RWPE2 (cell line): ENCODE measurements around the gene MRGPRF.

ENCODE experiments used
- ATAC-seq: fragments of 200-7000 bp; cut with Tn5 transposase; 3 replicates; pipeline ENCODE4 v1.9.1; 2021; ENCODE audit warnings: low read depth
- DNase-seq: peaks from one replicate; pipeline ENCODE4 v3.0.0-alpha.2; 2020; ENCODE audit warnings: low spot score
- H3K27ac ChIP-seq: fragments of 450-650 bp; 2 replicates; pipeline ENCODE4 v1.5.1; 2017; ENCODE audit warnings: mild to moderate bottlenecking; ENCODE audit not compliant: poor library complexity, severe bottlenecking
- H3K27me3 ChIP-seq: fragments of 250-450 bp; sonication (Bioruptor Pico); 2 replicates; pipeline ENCODE4 v1.5.1; 2021; ENCODE audit warnings: mild to moderate bottlenecking, moderate library complexity; ENCODE audit not compliant: insufficient read depth, poor library complexity, severe bottlenecking
- H3K36me3 ChIP-seq: fragments of 250-450 bp; sonication (Bioruptor Pico); 2 replicates; pipeline ENCODE4 v1.5.1; 2020; ENCODE audit warnings: low read depth, mild to moderate bottlenecking, moderate library complexity
- H3K4me1 ChIP-seq: fragments of 250-450 bp; sonication (Bioruptor Pico); 2 replicates; pipeline ENCODE4 v1.5.1; 2021; ENCODE audit warnings: mild to moderate bottlenecking, moderate library complexity; ENCODE audit not compliant: insufficient read depth, poor library complexity, severe bottlenecking
- H3K4me3 ChIP-seq: fragments of 250-450 bp; sonication (Bioruptor Pico); 2 replicates; pipeline ENCODE4 v1.5.1; 2021; ENCODE audit warnings: mild to moderate bottlenecking, moderate library complexity; ENCODE audit not compliant: severe bottlenecking
- H3K9me3 ChIP-seq: fragments of 250-450 bp; sonication (Bioruptor Pico); 2 replicates; pipeline ENCODE4 v1.5.1; 2021; ENCODE audit warnings: mild to moderate bottlenecking, moderate library complexity; ENCODE audit not compliant: severe bottlenecking
- TF ChIP-seq, protein P1 (sequence below): fragments of 450-650 bp; IDR thresholded peaks from one replicate; pipeline ENCODE4 v1.5.1; 2017; ENCODE audit warnings: mild to moderate bottlenecking, moderate library complexity; ENCODE audit not compliant: poor library complexity, severe bottlenecking

The MRGPRF gene

DNA sequence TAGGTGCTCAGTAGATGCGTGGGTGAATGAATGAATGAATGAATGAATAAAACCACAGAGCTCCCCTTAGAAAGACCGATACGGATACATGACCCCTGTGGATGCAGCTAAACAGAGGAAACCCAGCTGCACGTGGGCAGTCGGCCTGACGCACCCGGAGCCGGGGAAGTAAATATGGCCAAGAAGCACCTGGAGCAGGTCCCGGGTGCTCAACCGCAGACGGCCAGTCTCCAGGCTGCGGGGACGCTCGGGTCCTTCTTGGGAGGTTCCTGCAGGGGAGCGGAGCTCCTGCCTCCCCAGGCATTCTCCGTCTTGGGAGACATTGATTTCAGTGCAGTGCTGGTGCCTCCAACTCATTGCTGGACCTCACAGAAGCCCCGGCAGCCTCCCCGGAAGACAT lies 24.0 kb upstream of the MRGPRF start:
- H3K4me1 ChIP-seq = no peaks in the 10 kb centered on the region
- no peak for ATAC-seq
- DNase-seq = no peak
- no peaks in the 10 kb centered on the region for H3K36me3 ChIP-seq
- no peak overlapping the region for H3K4me3 ChIP-seq
- no peaks in the 10 kb centered on the region for H3K9me3 ChIP-seq
- no peak overlapping the region for H3K27ac ChIP-seq
- H3K27me3 ChIP-seq = no peaks in the 10 kb centered on the region
- TF ChIP-seq, protein P1, sequence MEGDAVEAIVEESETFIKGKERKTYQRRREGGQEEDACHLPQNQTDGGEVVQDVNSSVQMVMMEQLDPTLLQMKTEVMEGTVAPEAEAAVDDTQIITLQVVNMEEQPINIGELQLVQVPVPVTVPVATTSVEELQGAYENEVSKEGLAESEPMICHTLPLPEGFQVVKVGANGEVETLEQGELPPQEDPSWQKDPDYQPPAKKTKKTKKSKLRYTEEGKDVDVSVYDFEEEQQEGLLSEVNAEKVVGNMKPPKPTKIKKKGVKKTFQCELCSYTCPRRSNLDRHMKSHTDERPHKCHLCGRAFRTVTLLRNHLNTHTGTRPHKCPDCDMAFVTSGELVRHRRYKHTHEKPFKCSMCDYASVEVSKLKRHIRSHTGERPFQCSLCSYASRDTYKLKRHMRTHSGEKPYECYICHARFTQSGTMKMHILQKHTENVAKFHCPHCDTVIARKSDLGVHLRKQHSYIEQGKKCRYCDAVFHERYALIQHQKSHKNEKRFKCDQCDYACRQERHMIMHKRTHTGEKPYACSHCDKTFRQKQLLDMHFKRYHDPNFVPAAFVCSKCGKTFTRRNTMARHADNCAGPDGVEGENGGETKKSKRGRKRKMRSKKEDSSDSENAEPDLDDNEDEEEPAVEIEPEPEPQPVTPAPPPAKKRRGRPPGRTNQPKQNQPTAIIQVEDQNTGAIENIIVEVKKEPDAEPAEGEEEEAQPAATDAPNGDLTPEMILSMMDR = no peak

DNA sequence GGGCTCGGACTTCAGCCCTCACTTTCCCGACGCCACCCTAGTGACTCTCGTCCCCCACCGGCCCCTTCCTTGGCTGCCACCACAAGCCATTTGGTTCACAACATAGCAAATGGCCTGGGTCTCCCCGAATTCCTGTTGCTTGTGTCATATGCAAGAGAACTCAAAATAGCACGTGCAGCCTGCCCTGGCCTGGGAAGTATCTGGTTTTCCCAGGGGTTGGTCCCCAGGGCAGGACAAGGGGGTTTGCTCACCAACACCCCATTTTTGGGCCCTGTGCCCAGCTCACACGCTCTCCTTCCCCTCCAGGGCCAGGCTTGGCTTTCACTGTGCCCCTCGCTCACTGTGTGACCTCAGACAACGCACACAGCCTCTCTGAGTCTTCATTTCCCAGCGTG lies 22.9 kb upstream of the MRGPRF start:
- Histone ChIP-seq H3K27me3 (no peaks in the 10 kb centered on the region), H3K4me1 (no peaks in the 10 kb centered on the region), H3K4me3 (no peak overlapping the region), H3K36me3 (no peaks in the 10 kb centered on the region), H3K27ac (no peak overlapping the region), H3K9me3 (no peaks in the 10 kb centered on the region)
- TF ChIP-seq, protein P1 = no peak
- ATAC-seq (no peak), DNase-seq (no peak)

DNA sequence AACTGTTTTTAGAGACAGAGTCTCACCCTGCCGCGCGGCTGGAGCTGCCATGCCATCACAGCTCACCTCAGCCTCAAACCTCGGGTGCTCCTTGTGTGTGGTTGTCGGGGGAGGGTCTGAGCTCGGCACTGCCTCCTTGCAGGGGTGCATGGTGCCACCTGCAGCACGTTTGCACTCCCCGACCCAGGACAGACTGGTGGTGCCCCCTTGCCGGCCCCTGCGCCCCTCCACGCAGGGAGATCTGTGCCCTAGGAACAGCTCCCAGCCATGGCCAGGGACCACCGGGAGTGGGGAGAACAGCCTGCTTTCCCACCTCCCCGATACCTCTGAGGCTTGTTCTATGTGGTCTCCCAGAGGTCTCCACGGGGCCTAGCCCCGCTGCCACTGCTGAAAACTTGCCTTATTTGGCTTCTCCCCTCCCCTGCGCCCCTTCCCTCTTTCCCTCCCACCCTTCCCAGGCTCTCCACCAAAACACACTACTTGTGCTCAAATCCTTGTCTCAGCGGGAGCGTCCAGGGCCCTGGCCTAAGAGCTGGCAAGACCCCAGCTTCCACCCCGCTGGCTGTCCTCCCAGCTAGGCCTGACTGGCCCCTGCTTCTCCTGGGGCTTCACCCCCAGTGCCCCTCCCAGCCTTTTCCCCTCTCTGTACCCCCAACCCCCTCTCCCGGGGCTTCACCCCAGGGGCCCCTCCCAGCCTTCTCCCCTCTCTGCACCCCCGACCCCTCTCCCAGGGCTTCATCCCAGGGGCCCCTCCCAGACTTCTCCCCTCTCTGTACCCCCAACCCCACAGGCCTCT lies 22.3 kb upstream of the MRGPRF start:
- Histone ChIP-seq H3K9me3 (no peaks in the 10 kb centered on the region), H3K4me1 (no peaks in the 10 kb centered on the region), H3K27me3 (no peaks in the 10 kb centered on the region), H3K36me3 (no peaks in the 10 kb centered on the region), H3K4me3 (no peak overlapping the region), H3K27ac (no peak overlapping the region)
- ATAC-seq = no peak
- no peak for DNase-seq
- TF ChIP-seq, protein P1 = no peak

DNA sequence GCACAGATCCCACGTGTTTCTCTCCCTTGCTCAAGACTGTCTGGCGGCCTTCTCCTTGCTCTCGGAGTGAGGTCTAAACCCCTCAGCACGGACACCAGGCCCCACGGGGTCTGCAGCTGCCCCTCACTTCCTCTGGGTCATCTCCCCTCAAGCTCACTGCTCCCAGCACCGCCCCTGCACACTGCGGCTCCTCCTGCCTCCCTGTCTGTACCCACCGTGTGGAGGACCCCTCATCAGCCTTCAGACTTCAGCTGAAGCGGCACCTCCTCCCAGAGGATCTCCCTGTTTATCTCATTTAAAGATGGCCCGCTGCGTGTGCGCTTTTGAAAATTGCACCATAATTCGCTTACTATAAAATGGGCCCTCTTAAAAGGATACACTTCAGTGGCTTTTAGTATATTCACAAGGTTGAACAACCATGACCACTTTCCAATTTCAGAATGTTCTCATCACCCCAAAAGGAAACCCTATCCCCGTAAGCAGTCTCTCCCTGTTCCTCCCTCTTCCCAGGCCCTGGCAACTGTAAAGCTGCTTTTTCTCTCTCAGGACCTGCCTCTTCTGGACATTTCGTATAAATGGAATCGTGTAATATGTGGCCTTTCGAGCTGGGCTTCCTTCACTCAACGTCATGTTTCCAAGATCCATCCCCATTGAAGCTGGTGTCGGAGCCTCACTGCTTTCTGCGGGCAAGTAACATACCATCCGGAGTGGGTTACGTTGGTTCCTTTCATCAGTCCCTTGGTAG lies 21.2 kb upstream of the MRGPRF start:
- Histone ChIP-seq H3K4me3 (no peak overlapping the region), H3K27ac (no peak overlapping the region), H3K4me1 (no peaks in the 10 kb centered on the region), H3K9me3 (no peaks in the 10 kb centered on the region), H3K27me3 (no peaks in the 10 kb centered on the region), H3K36me3 (no peaks in the 10 kb centered on the region)
- DNase-seq (no peak), ATAC-seq (no peak)
- TF ChIP-seq, protein P1 = no peak

DNA sequence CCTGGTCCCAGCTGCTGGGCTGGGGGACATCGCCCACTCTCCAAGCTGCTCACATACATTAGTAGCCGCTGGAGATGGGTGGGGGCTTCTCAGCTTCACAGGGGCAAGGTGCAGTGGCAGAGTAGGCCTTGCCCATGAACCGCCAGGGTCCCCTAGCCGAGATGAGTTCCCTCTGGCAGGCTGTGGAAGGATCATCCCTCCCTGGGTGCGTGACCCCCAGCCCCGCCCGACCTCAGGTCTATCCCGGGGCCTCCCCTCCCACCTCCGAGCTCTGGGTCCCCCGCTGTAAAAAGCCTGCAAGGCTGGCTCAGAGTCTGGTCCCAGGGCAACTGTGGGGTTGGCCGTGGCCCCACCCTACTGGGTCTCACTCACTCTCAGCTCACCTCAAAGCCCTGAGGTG lies 20.4 kb upstream of the MRGPRF start:
- ATAC-seq (no peak), DNase-seq (no peak)
- H3K36me3 ChIP-seq = no peaks in the 10 kb centered on the region
- no peaks in the 10 kb centered on the region for H3K4me1 ChIP-seq
- H3K27me3 ChIP-seq = no peaks in the 10 kb centered on the region
- no peak overlapping the region for H3K27ac ChIP-seq
- no peak overlapping the region for H3K4me3 ChIP-seq
- TF ChIP-seq, protein P1 = no peak
- no peaks in the 10 kb centered on the region for H3K9me3 ChIP-seq
